T-helper 1 cell treated with Interleukin-12 subunit alpha and Interleukin-12 subunit beta and Interleukin-4 antibody, amounts not matched to agents 30 μg/mL and 1 μg/mL, for 36 hours (primary cell): ENCODE data around the gene AKR1B15.
"Not testable (repeated sequence)": the region's sequence is repeated elsewhere in the genome, so short reads cannot be mapped to it uniquely, and the experiment has no call there.

Experiments
- H3K27ac Mint-ChIP-seq: one replicate; pipeline ENCODE4 v1.8.0; 2021; ENCODE audit warnings: mild to moderate bottlenecking, mixed read lengths
- H3K27me3 Mint-ChIP-seq: one replicate; pipeline ENCODE4 v1.8.0; 2021; ENCODE audit warnings: low read depth, mixed read lengths
- H3K36me3 Mint-ChIP-seq: one replicate; pipeline ENCODE4 v1.8.0; 2021; ENCODE audit warnings: low read depth, mixed read lengths
- H3K4me1 Mint-ChIP-seq: one replicate; pipeline ENCODE4 v1.8.0; 2021; ENCODE audit warnings: low read depth, mixed read lengths
- H3K4me3 Mint-ChIP-seq: one replicate; pipeline ENCODE4 v1.8.0; 2021; ENCODE audit warnings: mild to moderate bottlenecking, moderate library complexity, mixed read lengths
- H3K9me3 Mint-ChIP-seq: one replicate; pipeline ENCODE4 v1.8.0; 2021; ENCODE audit warnings: mixed read lengths

Gene AKR1B15

GRCh38 chr7:134541501-134542194, 7.3 kb upstream of the AKR1B15 start:
- not testable (repeated sequence) for H3K4me1 Mint-ChIP-seq, H3K4me3 Mint-ChIP-seq, H3K27ac Mint-ChIP-seq, H3K36me3 Mint-ChIP-seq, H3K9me3 Mint-ChIP-seq
- H3K27me3 Mint-ChIP-seq: peaks cover 11% of the 10 kb centered on the region

- Mint-ChIP-seq H3K27me3 (peaks cover 11% of the 10 kb centered on the region), H3K9me3 (no peaks in the 10 kb centered on the region), H3K27ac (no peak overlapping the region), H3K36me3 (no peaks in the 10 kb centered on the region), H3K4me1 (no peaks in the 10 kb centered on the region), H3K4me3 (no peak overlapping the region)
Measured at GRCh38 chr7:134542195-134542771, 6.6 kb upstream of the AKR1B15 start.

GRCh38 chr7:134545380-134545779, 3.5 kb upstream of the AKR1B15 start:
- Mint-ChIP-seq H3K4me3 (no peak overlapping the region), H3K27ac (no peak overlapping the region), H3K27me3 (peaks cover 11% of the 10 kb centered on the region), H3K4me1 (peaks cover 4% of the 10 kb centered on the region), H3K9me3 (no peaks in the 10 kb centered on the region), H3K36me3 (no peaks in the 10 kb centered on the region)

GRCh38 chr7:134545918-134546317, 3.0 kb upstream of the AKR1B15 start:
- no peak overlapping the region for H3K27ac Mint-ChIP-seq
- peaks cover 13% of the 10 kb centered on the region for H3K27me3 Mint-ChIP-seq

GRCh38 chr7:134546955-134547354, 2.0 kb upstream of the AKR1B15 start:
- Mint-ChIP-seq H3K27ac (no peak overlapping the region), H3K36me3 (no peaks in the 10 kb centered on the region), H3K9me3 (no peaks in the 10 kb centered on the region), H3K27me3 (peaks cover 17% of the 10 kb centered on the region), H3K4me1 (peaks cover 4% of the 10 kb centered on the region), H3K4me3 (no peak overlapping the region)

More at GRCh38 chr7:134545918-134546317, 3.0 kb upstream of the AKR1B15 start:
- Mint-ChIP-seq H3K9me3 (no peaks in the 10 kb centered on the region), H3K4me3 (no peak overlapping the region), H3K4me1 (peaks cover 4% of the 10 kb centered on the region), H3K36me3 (no peaks in the 10 kb centered on the region)

GRCh38 chr7:134547397-134548054, 1.4 kb upstream of the AKR1B15 start:
- Mint-ChIP-seq H3K27me3 (peaks cover 17% of the 10 kb centered on the region), H3K9me3 (no peaks in the 10 kb centered on the region), H3K27ac (no peak overlapping the region), H3K4me3 (no peak overlapping the region), H3K36me3 (no peaks in the 10 kb centered on the region), H3K4me1 (peaks cover 4% of the 10 kb centered on the region)

GRCh38 chr7:134549366-134549765, 456 bp downstream of the AKR1B15 start:
- Mint-ChIP-seq H3K27ac (no peak overlapping the region), H3K4me3 (no peak overlapping the region), H3K36me3 (no peaks in the 10 kb centered on the region)

GRCh38 chr7:134552105-134552504, 3.2 kb downstream of the AKR1B15 start:
- H3K27ac Mint-ChIP-seq: no peak overlapping the region
- H3K36me3 Mint-ChIP-seq: no peaks in the 10 kb centered on the region
- peaks cover 6% of the 10 kb centered on the region for H3K27me3 Mint-ChIP-seq
- peaks cover 4% of the 10 kb centered on the region for H3K4me1 Mint-ChIP-seq
- no peaks in the 10 kb centered on the region for H3K9me3 Mint-ChIP-seq
- no peak overlapping the region for H3K4me3 Mint-ChIP-seq

More at GRCh38 chr7:134549366-134549765, 456 bp downstream of the AKR1B15 start:
- H3K9me3 Mint-ChIP-seq: no peaks in the 10 kb centered on the region
- peaks cover 11% of the 10 kb centered on the region for H3K27me3 Mint-ChIP-seq
- peaks cover 4% of the 10 kb centered on the region for H3K4me1 Mint-ChIP-seq

GRCh38 chr7:134553976-134554375, 5.1 kb downstream of the AKR1B15 start:
- peaks cover 6% of the 10 kb centered on the region for H3K27me3 Mint-ChIP-seq
- no peak overlapping the region for H3K4me3 Mint-ChIP-seq
- no peaks in the 10 kb centered on the region for H3K36me3 Mint-ChIP-seq
- no peaks in the 10 kb centered on the region for H3K9me3 Mint-ChIP-seq
- no peak overlapping the region for H3K27ac Mint-ChIP-seq
- no peaks in the 10 kb centered on the region for H3K4me1 Mint-ChIP-seq

- H3K27me3 Mint-ChIP-seq: peaks cover 6% of the 10 kb centered on the region
- no peaks in the 10 kb centered on the region for H3K36me3 Mint-ChIP-seq
- H3K9me3 Mint-ChIP-seq: no peaks in the 10 kb centered on the region
- H3K4me3 Mint-ChIP-seq: no peak overlapping the region
- H3K4me1 Mint-ChIP-seq: no peaks in the 10 kb centered on the region
- H3K27ac Mint-ChIP-seq: no peak overlapping the region
Measured at GRCh38 chr7:134554417-134554966, 5.6 kb downstream of the AKR1B15 start.

- H3K27ac Mint-ChIP-seq: no peak overlapping the region
- H3K27me3 Mint-ChIP-seq: no peaks in the 10 kb centered on the region
- H3K9me3 Mint-ChIP-seq: peaks cover 7% of the 10 kb centered on the region
- H3K4me1 Mint-ChIP-seq: peaks cover 4% of the 10 kb centered on the region
- no peaks in the 10 kb centered on the region for H3K36me3 Mint-ChIP-seq
- H3K4me3 Mint-ChIP-seq: no peak overlapping the region
Measured at GRCh38 chr7:134557391-134557790, 8.5 kb downstream of the AKR1B15 start.

GRCh38 chr7:134558370-134558769, 9.5 kb downstream of the AKR1B15 start:
- Mint-ChIP-seq H3K4me3 (no peak overlapping the region), H3K27ac (no peak overlapping the region), H3K36me3 (no peaks in the 10 kb centered on the region), H3K9me3 (peaks cover 14% of the 10 kb centered on the region), H3K4me1 (peaks cover 4% of the 10 kb centered on the region), H3K27me3 (no peaks in the 10 kb centered on the region)

- H3K27ac Mint-ChIP-seq, H3K36me3 Mint-ChIP-seq, H3K4me1 Mint-ChIP-seq, H3K4me3 Mint-ChIP-seq, H3K27me3 Mint-ChIP-seq: not testable (repeated sequence)
- peaks cover 19% of the 10 kb centered on the region for H3K9me3 Mint-ChIP-seq
Measured at GRCh38 chr7:134561616-134562015, 12.7 kb downstream of the AKR1B15 start.

GRCh38 chr7:134562136-134562535, 13.2 kb downstream of the AKR1B15 start:
- Mint-ChIP-seq H3K4me3 (no peak overlapping the region), H3K27ac (no peak overlapping the region), H3K27me3 (peaks cover 6% of the 10 kb centered on the region), H3K9me3 (peaks cover 19% of the 10 kb centered on the region), H3K36me3 (no peaks in the 10 kb centered on the region), H3K4me1 (peaks cover 4% of the 10 kb centered on the region)

- H3K4me1 Mint-ChIP-seq, H3K27me3 Mint-ChIP-seq, H3K27ac Mint-ChIP-seq, H3K36me3 Mint-ChIP-seq, H3K4me3 Mint-ChIP-seq: not testable (repeated sequence)
- H3K9me3 Mint-ChIP-seq: peaks cover 19% of the 10 kb centered on the region
Measured at GRCh38 chr7:134563398-134563749, 14.5 kb downstream of the AKR1B15 start.
